OCI-LY1 (cell line): ENCODE results near the gene EML4.

Source experiments
- CTCF ChIP-seq: fragments of 200-600 bp; sonication (generic), shearing (Covaris generic); IDR thresholded peaks from 2 replicates; pipeline ENCODE4 v1.5.1; 2017; ENCODE audit warnings: mild to moderate bottlenecking, antibody characterized with exemption, low read length, moderate library complexity, mixed read lengths
- EZH2 ChIP-seq: fragments of 200-600 bp; sonication (generic), shearing (Covaris generic); IDR thresholded peaks from 2 replicates; pipeline ENCODE4 v1.8.0; 2017; ENCODE audit warnings: borderline replicate concordance, mixed run types, mild to moderate bottlenecking, antibody characterized with exemption, low read length, moderate library complexity, mixed read lengths

- no peak for TF ChIP-seq CTCF
- no peak for TF ChIP-seq EZH2
Observed at GRCh38 chr2:42127425-42128424, 41.4 kb upstream of the EML4 start.
